ENCODE data around the gene IFRD1. TPM values are rescaled to one million over a fixed set of nuclear protein-coding genes. Genes with fewer than 3 reads are reported as not detected.
A peak's percentile ranks its signal among the peaks of the same experiment; 100 is the strongest.

The IFRD1 gene
- total RNA-seq (2021) (79.6 and 89.4 TPM in 2 replicates), Bru-seq, nascent RNA (percentile 96 among the genes with signal in this experiment), BruChase-seq, experiment 1, labeled RNA remaining after a 2-hour chase (percentile 95 among the genes with signal in this experiment), BruChase-seq, experiment 2, labeled RNA remaining after a 6-hour chase (percentile 94 among the genes with signal in this experiment)
- long read RNA-seq, transcript IFRD1-202 (12 exons, 2,290 nt), result major isoform, 87 of 113 reads
- long read RNA-seq, transcript IFRD1-201 (13 exons, 1,834 nt), result minor isoform, 6 of 113 reads
- long read RNA-seq, partial matches to known transcripts, result 4 of 113 reads
- long read RNA-seq, other reads (novel, unspliced or antisense), result 14 of 113 reads

- H3K9me2 ChIP-seq (ENCODE audit: insufficient read depth), result no peaks in the 10 kb centered on the region
- DNase-seq, result peak; percentile 94 to 99
- intact Hi-C loops (cut with micrococcal nuclease; ENCODE audit: unreplicated experiment), result loop anchor here (1.0 to 2.0 kb wide), 4 partner anchors 27 to 244 kb away; partner anchors contain the start of genes DOCK4 and ZNF277
- peaks cover 32% of the 10 kb centered on the region for H4K20me1 ChIP-seq (ENCODE audit: insufficient read depth)
- BruUV-seq (replicated peaks), result TSS peak; percentile 45
- ChIA-PET CTCF (interaction anchor here (1.2 kb wide), 1 partner anchor 46 kb away, joined by 3 read pairs; no protein-coding TSS in a partner anchor), POLR2A (ENCODE audit: unreplicated experiment) (interaction anchor here (0.5 to 1.2 kb wide), 9 partner anchors 14 to 1778 kb away, joined by 3 to 7 read pairs (median 4); no protein-coding TSS in a partner anchor)
- peak within 1 kb of the TSS; percentile 96 for H3K4me2 ChIP-seq
- H3F3A ChIP-seq (ENCODE audit: insufficient read depth, low read depth), result peaks cover 11% of the 10 kb centered on the region; the same call in 1 of the 2 replicates
- H3K9me3 ChIP-seq (ENCODE audit: insufficient read depth, low read depth), result no peaks in the 10 kb centered on the region
- H3K36me3 ChIP-seq (ENCODE audit: low read depth), result no peaks in the 10 kb centered on the region
- peak within 1 kb of the TSS; percentile 83 for H3K27ac ChIP-seq
- peak within 1 kb of the TSS; percentile 95 for H2AFZ ChIP-seq
- TF ChIP-seq EZH2 (IDR thresholded peaks at IDR 0.05; ENCODE audit: low read depth) (no peak), CTCF (conservative IDR thresholded peaks at IDR 0.05) (no peak)
- H3K27me3 ChIP-seq (ENCODE audit: insufficient read depth, low read depth), result no peaks in the 10 kb centered on the region
- peaks cover 31% of the 10 kb centered on the region for H3K4me1 ChIP-seq (replicated peaks; ENCODE audit: insufficient read depth)
- peaks cover 44% of the 10 kb centered on the region for H3K79me2 ChIP-seq (ENCODE audit: low read depth)
- H3K4me3 ChIP-seq, result peak within 1 kb of the TSS; percentile 100
Measured at GRCh38 chr7:112449902-112450806, at the start of gene IFRD1. TSS of gene IFRD1 (plus strand) at chr7:112450460. CDS start at chr7:112450689, 229 bp downstream.

GRCh38 chr7:112404321-112404720 lies 45.9 kb upstream of the IFRD1 start:
- intact Hi-C loops (cut with micrococcal nuclease; ENCODE audit: unreplicated experiment), result no loop called here
- no peaks in the 10 kb centered on the region for H3K27me3 ChIP-seq (ENCODE audit: insufficient read depth, low read depth)
- H3F3A ChIP-seq (ENCODE audit: insufficient read depth, low read depth), result no peaks in the 10 kb centered on the region
- H3K79me2 ChIP-seq (ENCODE audit: low read depth), result no peaks in the 10 kb centered on the region
- H3K27ac ChIP-seq, result no peak overlapping the region
- TF ChIP-seq CTCF (conservative IDR thresholded peaks at IDR 0.05) (no peak), EZH2 (IDR thresholded peaks at IDR 0.05; ENCODE audit: low read depth) (no peak)
- no peaks in the 10 kb centered on the region for H3K36me3 ChIP-seq (ENCODE audit: low read depth)
- no peak overlapping the region for H3K4me2 ChIP-seq
- no peak overlapping the region for H2AFZ ChIP-seq
- no peaks in the 10 kb centered on the region for H4K20me1 ChIP-seq (ENCODE audit: insufficient read depth)
- no peak for DNase-seq
- ChIA-PET CTCF (no interaction called here), POLR2A (ENCODE audit: unreplicated experiment) (no interaction called here)
- no peaks in the 10 kb centered on the region for H3K9me3 ChIP-seq (ENCODE audit: insufficient read depth, low read depth)
- H3K9me2 ChIP-seq (ENCODE audit: insufficient read depth), result no peaks in the 10 kb centered on the region
- H3K4me3 ChIP-seq, result no peak overlapping the region
- H3K4me1 ChIP-seq (replicated peaks; ENCODE audit: insufficient read depth), result no peaks in the 10 kb centered on the region
- BruUV-seq (replicated peaks), result no TSS peak

- Histone ChIP-seq H4K20me1 (ENCODE audit: insufficient read depth) (no peaks in the 10 kb centered on the region), H3K9me3 (ENCODE audit: insufficient read depth, low read depth) (no peaks in the 10 kb centered on the region), H3K4me2 (no peak overlapping the region), H3K27ac (no peak overlapping the region), H3K36me3 (ENCODE audit: low read depth) (no peaks in the 10 kb centered on the region), H3K9me2 (ENCODE audit: insufficient read depth) (no peaks in the 10 kb centered on the region), H3F3A (ENCODE audit: insufficient read depth, low read depth) (no peaks in the 10 kb centered on the region), H2AFZ (no peak overlapping the region), H3K4me1 (replicated peaks; ENCODE audit: insufficient read depth) (no peaks in the 10 kb centered on the region), H3K4me3 (no peak overlapping the region), H3K79me2 (ENCODE audit: low read depth) (no peaks in the 10 kb centered on the region), H3K27me3 (ENCODE audit: insufficient read depth, low read depth) (no peaks in the 10 kb centered on the region)
- no TSS peak for BruUV-seq (replicated peaks)
- POLR2A ChIA-PET (ENCODE audit: unreplicated experiment), result no interaction called here
- DNase-seq, result no peak
- TF ChIP-seq EZH2 (IDR thresholded peaks at IDR 0.05; ENCODE audit: low read depth) (no peak), CTCF (conservative IDR thresholded peaks at IDR 0.05) (no peak)
- intact Hi-C loops (cut with micrococcal nuclease; ENCODE audit: unreplicated experiment), result no loop called here
- CTCF ChIA-PET, result no interaction called here
Measured at GRCh38 chr7:112405286-112405685, 45.0 kb upstream of the IFRD1 start.

Measured in PC-9 (cell line).